SW480 (cell line): ENCODE data around the gene SLC12A7.
"Not testable (repeated sequence)": the region's sequence is repeated elsewhere in the genome, so short reads cannot be mapped to it uniquely, and the experiment has no call there.

Experiments used
- DNase-seq: peaks from one replicate; pipeline ENCODE4 v3.0.0-alpha.2; 2016; ENCODE audit warnings: low spot score

The SLC12A7 gene

GRCh38 chr5:1109542-1110306, 2.1 kb downstream of the SLC12A7 start:
- no peak for DNase-seq

GRCh38 chr5:1108865-1109174, 3.0 kb downstream of the SLC12A7 start:
- DNase-seq, result no peak

GRCh38 chr5:1108023-1108864, 3.6 kb downstream of the SLC12A7 start:
- DNase-seq, result no peak

- peak; percentile 31 for DNase-seq
Observed at GRCh38 chr5:1107167-1108022, 4.5 kb downstream of the SLC12A7 start.

GRCh38 chr5:1106385-1107166, 5.3 kb downstream of the SLC12A7 start:
- DNase-seq, result no peak

GRCh38 chr5:1105350-1106265, 6.3 kb downstream of the SLC12A7 start:
- peak; percentile 68 for DNase-seq

GRCh38 chr5:1104327-1105006, 7.4 kb downstream of the SLC12A7 start:
- DNase-seq, result no peak

GRCh38 chr5:1103505-1104326, 8.1 kb downstream of the SLC12A7 start:
- no peak for DNase-seq

GRCh38 chr5:1103093-1103492, 8.8 kb downstream of the SLC12A7 start:
- DNase-seq, result no peak

- DNase-seq, result no peak
Observed at GRCh38 chr5:1101961-1102713, 9.7 kb downstream of the SLC12A7 start.

GRCh38 chr5:1100664-1101574, 10.9 kb downstream of the SLC12A7 start:
- no peak for DNase-seq

GRCh38 chr5:1099926-1100663, 11.8 kb downstream of the SLC12A7 start:
- no peak for DNase-seq

- no peak for DNase-seq
Observed at GRCh38 chr5:1098986-1099597, 12.8 kb downstream of the SLC12A7 start.

GRCh38 chr5:1097988-1098385, 13.9 kb downstream of the SLC12A7 start:
- DNase-seq, result not testable (repeated sequence)

- no peak for DNase-seq
Observed at GRCh38 chr5:1097381-1097987, 14.4 kb downstream of the SLC12A7 start.

- no peak for DNase-seq
Observed at GRCh38 chr5:1096838-1097237, 15.0 kb downstream of the SLC12A7 start.
